ENCODE data around the gene ASTN2.

Gene ASTN2

GRCh38 chr9:116423149-116423548 lies 991.7 kb downstream of the ASTN2 start:
- no peak for DNase-seq

GRCh38 chr9:116422119-116422979 lies 992.5 kb downstream of the ASTN2 start:
- DNase-seq = no peak

GRCh38 chr9:116420993-116421538 lies 993.8 kb downstream of the ASTN2 start:
- no peak for DNase-seq

- DNase-seq = no peak
These were observed 995.7 kb downstream of the ASTN2 start for GRCh38 chr9:116419181-116419580.

- DNase-seq = no peak
These were observed 997.4 kb downstream of the ASTN2 start for GRCh38 chr9:116417464-116417863.

- no peak for DNase-seq
These were observed 998.4 kb downstream of the ASTN2 start for GRCh38 chr9:116416421-116416820.

GRCh38 chr9:116414374-116414773 lies 1000.5 kb downstream of the ASTN2 start:
- no peak for DNase-seq

- DNase-seq = no peak
These were observed 1003.4 kb downstream of the ASTN2 start for GRCh38 chr9:116411506-116411905.

GRCh38 chr9:116409638-116410037 lies 1005.2 kb downstream of the ASTN2 start:
- DNase-seq = no peak

- no peak for DNase-seq
These were observed 1005.7 kb downstream of the ASTN2 start for GRCh38 chr9:116409129-116409528.

- DNase-seq = no peak
These were observed 1008.4 kb downstream of the ASTN2 start for GRCh38 chr9:116406469-116406868.

- no peak for DNase-seq
These were observed 1009.5 kb downstream of the ASTN2 start for GRCh38 chr9:116405321-116405720.

- DNase-seq = no peak
These were observed 1010.6 kb downstream of the ASTN2 start for GRCh38 chr9:116404228-116404627.

GRCh38 chr9:116403171-116403570 lies 1011.7 kb downstream of the ASTN2 start:
- DNase-seq = no peak

GRCh38 chr9:116395699-116396037 lies 1019.2 kb downstream of the ASTN2 start:
- DNase-seq = no peak

- no peak for DNase-seq
These were observed 1019.8 kb downstream of the ASTN2 start for GRCh38 chr9:116394894-116395698.

- no peak for DNase-seq
These were observed 1020.8 kb downstream of the ASTN2 start for GRCh38 chr9:116394070-116394469.

- DNase-seq = no peak
These were observed 1021.7 kb downstream of the ASTN2 start for GRCh38 chr9:116393198-116393597.

- no peak for DNase-seq
These were observed 1023.5 kb downstream of the ASTN2 start for GRCh38 chr9:116391306-116391900.

GRCh38 chr9:116390303-116391228 lies 1024.3 kb downstream of the ASTN2 start:
- no peak for DNase-seq

GRCh38 chr9:116389541-116390302 lies 1025.1 kb downstream of the ASTN2 start:
- DNase-seq = no peak
